ENCODE results near the gene ANGEL1. TPM values are rescaled to one million over a fixed set of nuclear protein-coding genes. Genes with fewer than 3 reads are reported as not detected.
A peak's percentile ranks its signal among the peaks of the same experiment; 100 is the strongest.

ANGEL1 gene
- total RNA-seq, 1 donor from 2014 or later: 22.6 TPM

DNA sequence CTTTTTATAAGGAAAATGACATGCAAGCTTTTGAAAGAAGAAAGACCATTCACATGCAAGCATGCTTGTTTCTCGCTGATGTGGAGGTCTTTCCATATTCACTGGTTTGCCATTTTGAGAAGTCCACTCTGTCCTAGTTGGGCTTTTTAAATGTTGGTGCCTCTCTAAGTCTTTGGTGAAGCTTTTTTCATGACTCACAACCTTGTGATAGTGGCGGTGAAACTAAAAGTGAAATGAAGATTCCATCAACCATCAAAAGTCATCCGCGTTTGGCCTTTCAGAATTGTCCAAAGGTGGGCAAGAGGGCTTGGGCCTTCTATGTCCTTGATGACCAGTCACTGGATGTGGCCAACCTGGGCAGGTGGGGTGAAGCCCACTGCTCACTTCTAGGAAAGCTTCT is 17.9 kb upstream of the ANGEL1 start:
- Mint-ChIP-seq H3K27me3 (ENCODE audit: unreplicated experiment) (no peaks in the 10 kb centered on the region), H3K36me3 (ENCODE audit: low read depth, unreplicated experiment) (no peaks in the 10 kb centered on the region), H3K27ac (ENCODE audit: unreplicated experiment) (no peak overlapping the region), H3K4me3 (ENCODE audit: unreplicated experiment) (no peak overlapping the region), H3K9me3 (ENCODE audit: unreplicated experiment) (no peaks in the 10 kb centered on the region), H3K4me1 (ENCODE audit: unreplicated experiment) (peaks cover 13% of the 10 kb centered on the region)
- TF ChIP-seq CTCF (IDR thresholded peaks at IDR 0.05; ENCODE audit: unreplicated experiment): no peak
- DNase-seq (ENCODE audit: low spot score): no peak

GRCh38 chr14:76829650-76830421 is 17.2 kb upstream of the ANGEL1 start:
- H3K27ac Mint-ChIP-seq (ENCODE audit: unreplicated experiment): no peak overlapping the region
- H3K4me1 Mint-ChIP-seq (ENCODE audit: unreplicated experiment): peaks cover 13% of the 10 kb centered on the region
- no peaks in the 10 kb centered on the region for H3K9me3 Mint-ChIP-seq (ENCODE audit: unreplicated experiment)
- H3K27me3 Mint-ChIP-seq (ENCODE audit: unreplicated experiment): no peaks in the 10 kb centered on the region
- no peaks in the 10 kb centered on the region for H3K36me3 Mint-ChIP-seq (ENCODE audit: low read depth, unreplicated experiment)
- peak; percentile 19 for DNase-seq (ENCODE audit: low spot score)
- H3K4me3 Mint-ChIP-seq (ENCODE audit: unreplicated experiment): no peak overlapping the region
- no peak for TF ChIP-seq CTCF (IDR thresholded peaks at IDR 0.05; ENCODE audit: unreplicated experiment)

DNA sequence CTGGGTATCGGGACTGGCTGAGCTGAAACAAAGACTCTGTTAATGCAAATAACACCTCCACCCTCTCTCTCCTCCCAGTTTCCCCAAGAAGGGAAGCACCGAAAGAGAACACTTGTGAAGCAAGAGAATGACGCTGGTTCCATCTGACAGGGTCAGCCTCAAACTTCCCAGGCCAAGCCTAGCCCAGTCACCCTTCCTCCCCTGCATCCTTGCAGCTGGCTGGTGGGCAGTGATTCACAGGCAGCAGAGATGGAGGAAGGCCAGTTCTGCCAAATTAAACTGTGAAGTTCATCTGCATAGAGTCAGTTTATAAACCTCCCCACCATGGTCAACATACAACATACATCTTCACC is 16.3 kb upstream of the ANGEL1 start:
- Mint-ChIP-seq H3K9me3 (ENCODE audit: unreplicated experiment) (no peaks in the 10 kb centered on the region), H3K27ac (ENCODE audit: unreplicated experiment) (no peak overlapping the region), H3K4me3 (ENCODE audit: unreplicated experiment) (no peak overlapping the region), H3K27me3 (ENCODE audit: unreplicated experiment) (no peaks in the 10 kb centered on the region), H3K36me3 (ENCODE audit: low read depth, unreplicated experiment) (no peaks in the 10 kb centered on the region), H3K4me1 (ENCODE audit: unreplicated experiment) (peaks cover 13% of the 10 kb centered on the region)
- DNase-seq (ENCODE audit: low spot score): no peak
- no peak for TF ChIP-seq CTCF (IDR thresholded peaks at IDR 0.05; ENCODE audit: unreplicated experiment)

DNA sequence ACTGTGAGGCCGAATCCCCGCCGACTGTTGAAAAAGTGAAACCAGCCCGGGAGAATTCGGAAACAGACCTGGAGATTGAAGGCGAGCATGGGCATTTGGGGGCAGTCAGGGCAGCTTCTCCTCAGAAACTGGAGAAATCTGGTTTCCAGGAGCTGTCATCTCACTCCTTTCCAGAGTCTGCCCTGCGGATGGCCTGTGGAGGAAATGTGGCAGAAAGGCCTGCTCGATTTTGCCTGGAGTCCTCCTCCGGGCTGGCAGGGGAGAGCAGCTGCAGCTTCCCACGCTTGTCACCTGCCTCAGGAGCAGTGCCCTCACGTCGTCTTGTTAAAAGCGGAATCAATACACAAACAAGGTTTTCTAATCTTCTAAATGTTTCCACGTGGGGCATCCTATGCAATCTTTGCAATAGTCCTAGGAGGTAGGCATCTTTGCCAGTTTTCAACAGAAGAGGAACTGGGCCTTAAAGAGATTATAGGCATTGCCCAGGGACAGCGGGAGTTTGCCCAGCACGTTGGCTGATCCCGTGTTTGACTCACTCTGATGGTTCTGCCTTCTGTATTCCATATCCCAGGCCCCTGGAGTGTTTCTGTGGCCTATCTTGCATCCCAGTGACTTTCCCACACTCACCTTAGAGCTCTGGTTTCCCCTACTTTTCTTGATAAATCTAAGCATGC is 15.8 kb upstream of the ANGEL1 start:
- H3K4me1 Mint-ChIP-seq (ENCODE audit: unreplicated experiment): peaks cover 13% of the 10 kb centered on the region
- TF ChIP-seq CTCF (IDR thresholded peaks at IDR 0.05; ENCODE audit: unreplicated experiment): no peak
- peaks cover 1% of the 10 kb centered on the region for H3K27me3 Mint-ChIP-seq (ENCODE audit: unreplicated experiment)
- no peak overlapping the region for H3K4me3 Mint-ChIP-seq (ENCODE audit: unreplicated experiment)
- H3K27ac Mint-ChIP-seq (ENCODE audit: unreplicated experiment): no peak overlapping the region
- no peak for DNase-seq (ENCODE audit: low spot score)
- no peaks in the 10 kb centered on the region for H3K9me3 Mint-ChIP-seq (ENCODE audit: unreplicated experiment)
- no peaks in the 10 kb centered on the region for H3K36me3 Mint-ChIP-seq (ENCODE audit: low read depth, unreplicated experiment)

DNA sequence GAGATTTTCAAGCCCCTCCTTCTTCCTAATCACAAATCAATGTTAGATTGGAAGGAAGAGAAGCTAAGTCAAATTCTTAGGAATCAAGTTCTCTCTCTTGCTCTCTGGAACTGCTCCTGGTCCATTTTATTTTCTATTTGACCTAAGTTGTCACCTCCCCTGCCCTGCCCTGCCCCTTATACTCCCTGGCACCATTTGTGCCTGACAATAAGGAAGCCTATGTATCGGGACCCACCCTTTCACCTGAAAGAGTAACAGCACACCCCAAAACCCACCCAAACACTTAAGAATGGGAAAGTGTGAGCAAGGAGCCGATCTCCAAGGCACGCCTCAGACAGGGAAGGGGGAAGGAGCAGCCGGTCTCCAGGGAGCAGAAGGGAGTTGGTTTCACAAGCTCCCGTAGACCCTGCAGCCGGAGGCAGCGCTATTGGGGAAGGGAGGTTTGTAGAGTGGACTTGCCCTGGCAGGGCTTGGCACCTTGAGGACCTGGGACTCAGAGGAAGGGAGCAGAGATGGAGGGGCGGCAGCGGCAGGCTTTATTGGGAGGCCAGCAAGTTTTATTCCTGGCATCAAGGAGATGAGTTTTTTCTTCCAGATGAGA is 15.1 kb upstream of the ANGEL1 start:
- H3K4me3 Mint-ChIP-seq (ENCODE audit: unreplicated experiment): no peak overlapping the region
- DNase-seq (ENCODE audit: low spot score): no peak

More for the DNA sequence above, 15.1 kb upstream of the ANGEL1 start:
- TF ChIP-seq CTCF (IDR thresholded peaks at IDR 0.05; ENCODE audit: unreplicated experiment): no peak
- H3K9me3 Mint-ChIP-seq (ENCODE audit: unreplicated experiment): no peaks in the 10 kb centered on the region
- no peaks in the 10 kb centered on the region for H3K36me3 Mint-ChIP-seq (ENCODE audit: low read depth, unreplicated experiment)
- peaks cover 1% of the 10 kb centered on the region for H3K27me3 Mint-ChIP-seq (ENCODE audit: unreplicated experiment)
- H3K4me1 Mint-ChIP-seq (ENCODE audit: unreplicated experiment): peaks cover 13% of the 10 kb centered on the region
- H3K27ac Mint-ChIP-seq (ENCODE audit: unreplicated experiment): no peak overlapping the region
